MM.1S (cell line): Measurements from ENCODE around the gene ALS2.

Source experiments
- DNase-seq: peaks from one replicate; pipeline ENCODE4 v3.0.0-alpha.2; 2015
- H2AFZ ChIP-seq: fragments of 300-600 bp; sonication (generic); 2 replicates; pipeline ENCODE4 v1.6.0; 2016; ENCODE audit warnings: antibody characterized with exemption, low read length
- H3F3A ChIP-seq: fragments of 300-600 bp; sonication (generic); 2 replicates; pipeline ENCODE4 v1.6.1; 2016; ENCODE audit warnings: mild to moderate bottlenecking, antibody characterized with exemption, low read length, moderate library complexity, mixed read lengths; ENCODE audit not compliant: insufficient read depth
- H3K27ac ChIP-seq: fragments of 300-600 bp; sonication (generic); 2 replicates; pipeline ENCODE4 v1.5.1; 2016; ENCODE audit warnings: mild to moderate bottlenecking, low read length
- H3K27me3 ChIP-seq: fragments of 300-600 bp; sonication (generic); replicated peaks from 2 replicates; pipeline ENCODE4 v1.6.0; 2016; ENCODE audit warnings: low read length; ENCODE audit not compliant: insufficient read depth
- H3K36me3 ChIP-seq: fragments of 300-600 bp; sonication (generic); replicated peaks from 2 replicates; pipeline ENCODE4 v1.6.1; 2016; ENCODE audit warnings: mild to moderate bottlenecking, low read length, mixed read lengths; ENCODE audit not compliant: insufficient read depth
- H3K4me1 ChIP-seq: fragments of 300-600 bp; sonication (generic); 2 replicates; pipeline ENCODE4 v1.6.1; 2016; ENCODE audit warnings: low read length, mixed read lengths
- H3K4me2 ChIP-seq: fragments of 300-600 bp; sonication (generic); 2 replicates; pipeline ENCODE4 v1.6.0; 2016; ENCODE audit warnings: low read depth, low read length
- H3K4me3 ChIP-seq: fragments of 300-600 bp; sonication (generic); 2 replicates; pipeline ENCODE4 v1.5.1; 2016; ENCODE audit warnings: low read length, mixed read lengths
- H3K79me2 ChIP-seq: fragments of 300-600 bp; sonication (generic); 2 replicates; pipeline ENCODE4 v1.6.1; 2016; ENCODE audit warnings: mixed run types, low read length, mixed read lengths
- H3K9ac ChIP-seq: fragments of 300-600 bp; sonication (generic); 2 replicates; pipeline ENCODE4 v1.6.1; 2016; ENCODE audit warnings: low read length, mixed read lengths
- H3K9me2 ChIP-seq: fragments of 300-600 bp; sonication (generic); replicated peaks from 2 replicates; pipeline ENCODE4 v1.6.1; 2016; ENCODE audit warnings: mild to moderate bottlenecking, low read length, mixed read lengths; ENCODE audit not compliant: insufficient read depth
- H3K9me3 ChIP-seq: fragments of 300-600 bp; sonication (generic); replicated peaks from 2 replicates; pipeline ENCODE4 v1.6.1; 2016; ENCODE audit warnings: mild to moderate bottlenecking, low read length, mixed read lengths; ENCODE audit not compliant: insufficient read depth
- H4K20me1 ChIP-seq: fragments of 300-600 bp; sonication (generic); 2 replicates; pipeline ENCODE4 v1.6.1; 2016; ENCODE audit warnings: mild to moderate bottlenecking, low read length, moderate library complexity, mixed read lengths; ENCODE audit not compliant: insufficient read depth
- CTCF ChIP-seq: fragments of 300-600 bp; sonication (generic); IDR thresholded peaks from 2 replicates; pipeline ENCODE4 v1.5.1; 2016; ENCODE audit warnings: antibody characterized with exemption, low read length, mixed read lengths
- EZH2 ChIP-seq: fragments of 300-600 bp; sonication (generic); optimal IDR thresholded peaks from 2 replicates; pipeline ENCODE3; 2017; ENCODE audit warnings: low read depth, mild to moderate bottlenecking, antibody characterized with exemption, low read length, mixed read lengths
- EZH2phosphoT487 ChIP-seq: fragments of 300-600 bp; sonication (generic); IDR thresholded peaks from 2 replicates; pipeline ENCODE4 v1.6.1; 2018; ENCODE audit warnings: antibody characterized with exemption, low read length

The ALS2 gene

DNA sequence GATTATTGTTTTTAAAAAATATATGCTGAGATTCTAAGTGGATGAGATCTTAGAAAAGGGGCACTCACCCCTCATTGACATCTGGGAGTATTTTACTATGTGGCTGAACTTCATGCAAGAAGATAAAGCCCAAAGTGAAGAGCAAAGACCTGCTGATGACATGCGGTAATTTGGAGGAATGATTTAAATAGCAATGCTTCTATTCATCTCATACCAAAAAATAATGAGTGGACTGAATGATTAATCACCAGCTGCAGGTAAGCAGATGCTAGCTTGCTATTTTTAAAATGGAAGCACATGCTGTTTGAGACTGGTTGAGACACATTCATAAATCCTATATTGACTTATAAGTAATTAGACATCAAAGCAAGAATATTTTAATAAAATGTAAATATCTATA is 12.9 kb upstream of the ALS2 start:
- H3K4me1 ChIP-seq, result peaks cover 12% of the 10 kb centered on the region
- no peak for TF ChIP-seq EZH2phosphoT487
- no peak for TF ChIP-seq CTCF
- TF ChIP-seq EZH2, result no peak
- H2AFZ ChIP-seq, result no peak overlapping the region
- H3K9me3 ChIP-seq, result no peaks in the 10 kb centered on the region
- H3K36me3 ChIP-seq, result no peaks in the 10 kb centered on the region
- no peak overlapping the region for H3K27ac ChIP-seq
- H3K9ac ChIP-seq, result no peak overlapping the region
- H3K9me2 ChIP-seq, result no peaks in the 10 kb centered on the region
- no peak overlapping the region for H3K4me2 ChIP-seq
- H3K27me3 ChIP-seq, result no peaks in the 10 kb centered on the region
- H3F3A ChIP-seq, result peaks cover 6% of the 10 kb centered on the region; the same call in 1 of the 2 replicates
- no peak overlapping the region for H3K4me3 ChIP-seq
- DNase-seq, result no peak
- H4K20me1 ChIP-seq, result no peaks in the 10 kb centered on the region
- H3K79me2 ChIP-seq, result no peaks in the 10 kb centered on the region

GRCh38 chr2:201790989-201791388 is 10.3 kb upstream of the ALS2 start:
- Histone ChIP-seq H3F3A (no peaks in the 10 kb centered on the region), H3K9ac (no peak overlapping the region), H3K9me3 (no peaks in the 10 kb centered on the region), H3K4me1 (peaks cover 5% of the 10 kb centered on the region), H3K79me2 (no peaks in the 10 kb centered on the region), H4K20me1 (no peaks in the 10 kb centered on the region), H3K9me2 (no peaks in the 10 kb centered on the region), H3K4me2 (no peak overlapping the region), H2AFZ (no peak overlapping the region), H3K27me3 (no peaks in the 10 kb centered on the region), H3K4me3 (no peak overlapping the region), H3K27ac (no peak overlapping the region), H3K36me3 (no peaks in the 10 kb centered on the region)
- DNase-seq, result no peak
- TF ChIP-seq EZH2phosphoT487, result no peak
- TF ChIP-seq EZH2, result no peak
- no peak for TF ChIP-seq CTCF

- no peaks in the 10 kb centered on the region for H3K4me1 ChIP-seq
- no peak overlapping the region for H3K9ac ChIP-seq
- no peak overlapping the region for H3K4me3 ChIP-seq
- H3K9me2 ChIP-seq, result no peaks in the 10 kb centered on the region
- DNase-seq, result no peak
- no peak for TF ChIP-seq EZH2
- TF ChIP-seq CTCF, result no peak
- TF ChIP-seq EZH2phosphoT487, result no peak
- H3K4me2 ChIP-seq, result no peak overlapping the region
- H3K27me3 ChIP-seq, result no peaks in the 10 kb centered on the region
- H3K79me2 ChIP-seq, result no peaks in the 10 kb centered on the region
- no peak overlapping the region for H2AFZ ChIP-seq
- no peaks in the 10 kb centered on the region for H3K9me3 ChIP-seq
- H3F3A ChIP-seq, result no peaks in the 10 kb centered on the region
- no peaks in the 10 kb centered on the region for H3K36me3 ChIP-seq
- no peaks in the 10 kb centered on the region for H4K20me1 ChIP-seq
- H3K27ac ChIP-seq, result no peak overlapping the region
Measured at GRCh38 chr2:201790291-201790690, 9.6 kb upstream of the ALS2 start.
